ENCODE measurements around the gene LPCAT2. TPM values are rescaled to one million over a fixed set of nuclear protein-coding genes. Genes with fewer than 3 reads are reported as not detected.
A peak's percentile ranks its signal among the peaks of the same experiment; 100 is the strongest.

Gene LPCAT2
- total and polyA plus RNA-seq, 2 of the 13 experiments (the other 11 are each of a cell fraction or from before 2014, with no cell fraction given), result 9.9 to 17.6 TPM

DNA sequence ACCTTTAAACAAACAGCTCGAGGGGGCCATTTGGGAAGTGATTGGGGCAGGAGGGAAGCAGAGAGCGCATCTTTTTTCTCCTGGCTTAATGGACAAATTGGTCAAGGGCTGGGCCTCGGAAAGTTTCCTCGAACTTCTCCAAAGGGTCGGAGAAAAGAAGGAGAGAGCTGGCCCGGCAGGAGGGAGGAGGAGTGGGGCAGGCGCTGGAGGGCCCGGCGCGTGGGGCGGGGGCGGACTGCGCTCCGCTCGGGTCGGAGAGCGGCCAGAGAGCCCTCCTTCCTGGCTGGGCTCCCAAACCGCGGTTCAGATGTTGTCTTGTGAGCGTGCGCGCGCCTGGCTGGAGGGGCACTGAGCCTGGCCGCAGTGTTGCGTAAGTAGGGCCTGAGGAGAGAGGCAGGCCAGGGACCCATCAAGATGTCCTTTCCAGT, 28.6 kb upstream of the LPCAT2 start:
- ChIA-PET CTCF (ENCODE audit: low intra/inter-chr PET ratio, low total read pairs) (no interaction called here), POLR2A (no interaction called here)
- H3K4me2 ChIP-seq (ENCODE audit: low read depth, low read length), result peak overlapping the region; percentile 78
- TF ChIP-seq ARID2 (CRISPR knock-in tag; IDR thresholded peaks at IDR 0.05; ENCODE audit: borderline replicate concordance), result no peak
- TF ChIP-seq BCL6 (CRISPR knock-in tag; IDR thresholded peaks at IDR 0.05), result no peak
- TF ChIP-seq HNRNPLL (IDR thresholded peaks at IDR 0.05; ENCODE audit: low read depth, low read length, poor library complexity, severe bottlenecking), result peak; percentile 32
- peak; percentile 62 for TF ChIP-seq CEBPB (IDR thresholded peaks at IDR 0.05; ENCODE audit: borderline replicate concordance, low read depth, low read length)
- TF ChIP-seq PHF20 (CRISPR knock-in tag; IDR thresholded peaks at IDR 0.05), result no peak
- TF ChIP-seq, protein P1, sequence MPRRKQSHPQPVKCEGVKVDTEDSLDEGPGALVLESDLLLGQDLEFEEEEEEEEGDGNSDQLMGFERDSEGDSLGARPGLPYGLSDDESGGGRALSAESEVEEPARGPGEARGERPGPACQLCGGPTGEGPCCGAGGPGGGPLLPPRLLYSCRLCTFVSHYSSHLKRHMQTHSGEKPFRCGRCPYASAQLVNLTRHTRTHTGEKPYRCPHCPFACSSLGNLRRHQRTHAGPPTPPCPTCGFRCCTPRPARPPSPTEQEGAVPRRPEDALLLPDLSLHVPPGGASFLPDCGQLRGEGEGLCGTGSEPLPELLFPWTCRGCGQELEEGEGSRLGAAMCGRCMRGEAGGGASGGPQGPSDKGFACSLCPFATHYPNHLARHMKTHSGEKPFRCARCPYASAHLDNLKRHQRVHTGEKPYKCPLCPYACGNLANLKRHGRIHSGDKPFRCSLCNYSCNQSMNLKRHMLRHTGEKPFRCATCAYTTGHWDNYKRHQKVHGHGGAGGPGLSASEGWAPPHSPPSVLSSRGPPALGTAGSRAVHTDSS (CRISPR knock-in tag; conservative IDR thresholded peaks at IDR 0.05), result no peak
- TF ChIP-seq ARNT2 (CRISPR knock-in tag; IDR thresholded peaks at IDR 0.05; ENCODE audit: low read depth), result peak; percentile 47; the same call in 1 of the 2 replicates
- TF ChIP-seq HNRNPUL1 (IDR thresholded peaks at IDR 0.05; ENCODE audit: low read depth, low read length), result no peak
- TF ChIP-seq PRDM15 (CRISPR knock-in tag; IDR thresholded peaks at IDR 0.05), result no peak
- no peak for TF ChIP-seq SKIL (CRISPR knock-in tag; IDR thresholded peaks at IDR 0.05; ENCODE audit: borderline replicate concordance)
- peak; percentile 73 for TF ChIP-seq CEBPG (CRISPR knock-in tag; IDR thresholded peaks at IDR 0.05)
- no peak for TF ChIP-seq ZNF570 (CRISPR knock-in tag; IDR thresholded peaks at IDR 0.05; ENCODE audit: borderline replicate concordance)
- TF ChIP-seq, protein P2, sequence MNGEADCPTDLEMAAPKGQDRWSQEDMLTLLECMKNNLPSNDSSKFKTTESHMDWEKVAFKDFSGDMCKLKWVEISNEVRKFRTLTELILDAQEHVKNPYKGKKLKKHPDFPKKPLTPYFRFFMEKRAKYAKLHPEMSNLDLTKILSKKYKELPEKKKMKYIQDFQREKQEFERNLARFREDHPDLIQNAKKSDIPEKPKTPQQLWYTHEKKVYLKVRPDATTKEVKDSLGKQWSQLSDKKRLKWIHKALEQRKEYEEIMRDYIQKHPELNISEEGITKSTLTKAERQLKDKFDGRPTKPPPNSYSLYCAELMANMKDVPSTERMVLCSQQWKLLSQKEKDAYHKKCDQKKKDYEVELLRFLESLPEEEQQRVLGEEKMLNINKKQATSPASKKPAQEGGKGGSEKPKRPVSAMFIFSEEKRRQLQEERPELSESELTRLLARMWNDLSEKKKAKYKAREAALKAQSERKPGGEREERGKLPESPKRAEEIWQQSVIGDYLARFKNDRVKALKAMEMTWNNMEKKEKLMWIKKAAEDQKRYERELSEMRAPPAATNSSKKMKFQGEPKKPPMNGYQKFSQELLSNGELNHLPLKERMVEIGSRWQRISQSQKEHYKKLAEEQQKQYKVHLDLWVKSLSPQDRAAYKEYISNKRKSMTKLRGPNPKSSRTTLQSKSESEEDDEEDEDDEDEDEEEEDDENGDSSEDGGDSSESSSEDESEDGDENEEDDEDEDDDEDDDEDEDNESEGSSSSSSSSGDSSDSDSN (CRISPR knock-in tag; IDR thresholded peaks at IDR 0.05), result peak; percentile 29; the same call in 1 of the 2 replicates

More for the DNA sequence above, 28.6 kb upstream of the LPCAT2 start:
- FAIRE-seq, result no peak
- H3K9ac ChIP-seq (ENCODE audit: insufficient read depth, low read depth, low read length), result no peak overlapping the region
- no peaks in the 10 kb centered on the region for H4K20me1 ChIP-seq (ENCODE audit: insufficient read depth, low read length)
- no TSS peak for BruUV-seq (replicated peaks)
- intact Hi-C loops (cut with micrococcal nuclease; ENCODE audit: unreplicated experiment) (no loop called here), in situ Hi-C loops (cut with HindIII; ENCODE audit: extremely low pct_ligation_motif_present, low pct_unique_long_range_greater_than_20kb) (no loop called here)
- no peaks in the 10 kb centered on the region for H3K79me2 ChIP-seq (ENCODE audit: insufficient read depth, low read length)
- H3K27ac ChIP-seq (ENCODE audit: extremely low read length, insufficient read depth, low read length), result no peak overlapping the region
- peak; percentile 43; the same call in 2 of the 3 replicates for ATAC-seq
- H3K27me3 ChIP-seq (ENCODE audit: control insufficient read depth in 1 of 2, insufficient read depth in 2 of 2, low read length in 2 of 2), result peaks cover 4 to 39% of the 10 kb centered on the region in 2 experiments; a peak in 4 of 5 replicates
- H3K4me1 ChIP-seq (ENCODE audit: insufficient read depth, low read length), result peaks cover 15% of the 10 kb centered on the region
- H3K36me3 ChIP-seq (replicated peaks in 1 of 2; ENCODE audit: control insufficient read depth in 1 of 2, insufficient read depth in 2 of 2, low read length in 2 of 2), result no peaks in the 10 kb centered on the region
- peak overlapping the region; percentile 6 to 50 (median 11); a peak in 2 of 6 replicates for H3K4me3 ChIP-seq (replicated peaks in 1 of 3; ENCODE audit: insufficient read depth in 1 of 3, low read depth in 2 of 3, low read length in 3 of 3)
- no peak overlapping the region for H2AFZ ChIP-seq (ENCODE audit: low read length)
- no peak for DNase-seq (ENCODE audit: low spot score)
- no peaks in the 10 kb centered on the region for H3K9me3 ChIP-seq (ENCODE audit: low read length)
- under 1% methylated on average over 13 of the region's 25 CpGs for WGBS (ENCODE audit: low lambda C conversion rate)

Measured in HepG2 (cell line).